HepG2 (cell line): Measurements from ENCODE around the gene LOXL3. TPM values are rescaled to one million over a fixed set of nuclear protein-coding genes. Genes with fewer than 3 reads are reported as not detected.

Experiments used
- CCAR2 ChIP-seq: fragments of 200-400 bp; formaldehyde crosslinking; optimal IDR thresholded peaks from 2 replicates; pipeline ENCODE3; 2018; ENCODE audit warnings: low read depth, mild to moderate bottlenecking, low read length, moderate library complexity
- GATAD1 ChIP-seq: IDR thresholded peaks from 2 replicates; pipeline ENCODE4 v1.6.1; 2016; ENCODE audit warnings: missing genetic modification reagents, missing compliant biosample characterization
- LCORL ChIP-seq, 2 experiments: fragments of 450-650 bp in 1 of 2; sonication (generic) in 1 of 2; formaldehyde crosslinking in 1 of 2; IDR thresholded peaks; 2 replicates each; pipeline versions ENCODE4 v1.5.0 to v1.6.1; 2017 to 2020; ENCODE audit warnings: antibody characterized with exemption in 1 of 2, missing genetic modification reagents in 1 of 2
- NFYC ChIP-seq: IDR thresholded peaks from 2 replicates; pipeline ENCODE4 v1.6.1; 2016; ENCODE audit warnings: missing genetic modification reagents, missing compliant biosample characterization
- PCBP2 ChIP-seq: fragments of 200-400 bp; formaldehyde crosslinking; optimal IDR thresholded peaks from 2 replicates; pipeline ENCODE3; 2018; ENCODE audit warnings: low read length, low read depth; ENCODE audit not compliant: poor library complexity, severe bottlenecking
- POLR2A ChIP-seq, 2 experiments: IDR thresholded peaks; 2 replicates each; pipeline ENCODE4 v1.6.1; 2011; ENCODE audit warnings: low read depth in 2 of 2, low read length in 2 of 2, mild to moderate bottlenecking in 1 of 2, moderate library complexity in 1 of 2; ENCODE audit not compliant: insufficient read depth in 1 of 2
- POLR2G ChIP-seq: fragments of 200-400 bp; formaldehyde crosslinking; IDR thresholded peaks from 2 replicates; pipeline ENCODE4 v1.6.1; 2018; ENCODE audit warnings: mild to moderate bottlenecking, low read depth, low read length, moderate library complexity
- ZNF274 ChIP-seq: sonication (generic); formaldehyde crosslinking; IDR thresholded peaks from 2 replicates; pipeline ENCODE4 v1.5.1; 2020; ENCODE audit warnings: mild to moderate bottlenecking, missing genetic modification reagents
- ZNF343 ChIP-seq: sonication (generic); formaldehyde crosslinking; IDR thresholded peaks from 2 replicates; pipeline ENCODE4 v1.4.0; 2020; ENCODE audit warnings: mild to moderate bottlenecking, missing genetic modification reagents
- ZNF598 ChIP-seq: sonication (generic); formaldehyde crosslinking; IDR thresholded peaks from 2 replicates; pipeline ENCODE4 v1.5.1; 2020; ENCODE audit warnings: mild to moderate bottlenecking, missing genetic modification reagents, borderline replicate concordance
- polyA plus RNA-seq, 8 experiments: library from polyadenylated mRNA; depleted of rRNA in 3 of 8; stranded (reverse) in 7 of 8; unstranded in 1 of 8; fragments of >200 nt; fragmentation: Illumina TruSeq in 4 of 8; extraction: Trizol in 4 of 8; gene quantifications; 2 replicates each; pipeline versions ENCODE4 v1.2.1 to v1.2.3, GENCODE V29; 2011 to 2016; ENCODE audit warnings: low read depth in 4 of 8, missing spikeins in 1 of 8, mixed read lengths in 1 of 8; ENCODE audit not compliant: insufficient read depth in 1 of 8
- total RNA-seq, 5 experiments: library from RNA; depleted of rRNA; stranded (reverse); fragments of >200 nt; fragmentation: Illumina TruSeq; extraction: Trizol; gene quantifications; 2 replicates each; pipeline ENCODE4 v1.2.3, GENCODE V29; 2016; ENCODE audit warnings: low read depth in 1 of 5
- TF ChIP-seq, protein P1 (sequence below): sonication (generic); formaldehyde crosslinking; IDR thresholded peaks from 2 replicates; pipeline ENCODE4 v1.4.0; 2020; ENCODE audit warnings: missing genetic modification reagents
- TF ChIP-seq, protein P2 (sequence below): sonication (generic); formaldehyde crosslinking; IDR thresholded peaks from 2 replicates; pipeline ENCODE4 v1.9.0; 2021; ENCODE audit warnings: mild to moderate bottlenecking, missing genetic modification reagents
- TF ChIP-seq, protein P3 (sequence below): sonication (generic); formaldehyde crosslinking; IDR thresholded peaks from 2 replicates; pipeline ENCODE4 v1.4.0; 2020; ENCODE audit warnings: low read depth, missing genetic modification reagents
- TF ChIP-seq, protein P4 (sequence below): sonication (generic); IDR thresholded peaks from 2 replicates; pipeline ENCODE4 v1.6.1; 2016; ENCODE audit warnings: low read depth, borderline replicate concordance

The LOXL3 gene
- total and polyA plus RNA-seq, 2 of the 13 experiments (the other 11 are each of a cell fraction or from before 2014, with no cell fraction given) = 0.55 to 6.5 TPM

DNA sequence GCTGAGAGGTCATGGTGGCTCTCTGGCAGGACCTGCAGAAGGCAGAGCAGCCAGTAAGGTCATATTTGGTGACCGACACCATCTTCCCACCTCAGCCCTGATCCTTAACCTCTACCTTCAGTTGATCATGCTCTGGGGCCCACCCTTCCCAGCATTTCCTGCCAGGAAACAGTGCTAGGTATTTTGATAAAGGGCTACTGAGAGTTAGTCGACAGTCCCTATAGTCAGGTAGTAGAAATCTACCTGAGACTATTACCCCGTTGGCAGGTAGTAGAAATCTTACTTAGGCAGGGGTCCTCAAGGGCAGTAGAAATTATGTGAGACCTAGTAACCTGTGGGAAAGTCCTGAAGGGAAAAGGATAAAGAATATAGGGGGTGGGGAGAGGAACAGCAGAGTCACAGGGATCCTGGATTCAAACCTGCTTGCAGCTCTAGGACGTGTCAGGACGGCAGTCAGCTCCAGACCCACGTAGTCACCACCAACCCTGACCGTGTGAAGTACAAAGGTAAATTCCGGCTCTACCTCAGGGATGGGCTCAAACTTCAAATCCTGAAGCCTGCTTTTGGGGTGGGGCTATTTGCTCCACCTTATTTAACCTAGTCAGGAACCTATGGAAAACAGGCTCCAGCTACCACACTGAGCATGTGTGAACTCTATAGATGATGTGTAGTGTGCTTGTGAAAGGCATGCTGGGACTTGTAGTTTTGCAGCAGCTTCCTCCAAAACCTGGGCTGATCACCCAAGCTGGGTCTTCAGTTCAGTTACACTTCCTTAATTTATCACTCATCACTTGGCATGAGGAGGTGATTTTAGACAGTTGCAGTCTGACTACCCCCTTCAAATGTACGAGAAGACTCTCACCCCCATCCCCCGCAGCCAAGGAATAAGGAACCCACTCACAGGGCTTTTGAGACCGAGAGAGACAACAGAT, 27.8 kb downstream of the LOXL3 start, which contains the start of gene DQX1 (continued):
- TF ChIP-seq, protein P1, sequence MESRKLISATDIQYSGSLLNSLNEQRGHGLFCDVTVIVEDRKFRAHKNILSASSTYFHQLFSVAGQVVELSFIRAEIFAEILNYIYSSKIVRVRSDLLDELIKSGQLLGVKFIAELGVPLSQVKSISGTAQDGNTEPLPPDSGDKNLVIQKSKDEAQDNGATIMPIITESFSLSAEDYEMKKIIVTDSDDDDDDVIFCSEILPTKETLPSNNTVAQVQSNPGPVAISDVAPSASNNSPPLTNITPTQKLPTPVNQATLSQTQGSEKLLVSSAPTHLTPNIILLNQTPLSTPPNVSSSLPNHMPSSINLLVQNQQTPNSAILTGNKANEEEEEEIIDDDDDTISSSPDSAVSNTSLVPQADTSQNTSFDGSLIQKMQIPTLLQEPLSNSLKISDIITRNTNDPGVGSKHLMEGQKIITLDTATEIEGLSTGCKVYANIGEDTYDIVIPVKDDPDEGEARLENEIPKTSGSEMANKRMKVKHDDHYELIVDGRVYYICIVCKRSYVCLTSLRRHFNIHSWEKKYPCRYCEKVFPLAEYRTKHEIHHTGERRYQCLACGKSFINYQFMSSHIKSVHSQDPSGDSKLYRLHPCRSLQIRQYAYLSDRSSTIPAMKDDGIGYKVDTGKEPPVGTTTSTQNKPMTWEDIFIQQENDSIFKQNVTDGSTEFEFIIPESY (CRISPR knock-in tag) = peak; percentile 13; the same call in 1 of the 2 replicates
- TF ChIP-seq POLR2G = peak; percentile 95
- peak; percentile 40; the same call in 1 of the 2 replicates for TF ChIP-seq LCORL (IDR thresholded peaks at IDR 0.05)
- peak; percentile 81 for TF ChIP-seq LCORL (CRISPR knock-in tag; IDR thresholded peaks at IDR 0.05)
- peak; percentile 98 to 99 for TF ChIP-seq POLR2A (IDR thresholded peaks at IDR 0.05; ENCODE audit: insufficient read depth in 1 of 2, low read depth in 2 of 2, low read length in 2 of 2)
- TF ChIP-seq ZNF598 (CRISPR knock-in tag) = peak; percentile 73
- TF ChIP-seq GATAD1 = peak; percentile 86
- no peak for TF ChIP-seq PCBP2
- TF ChIP-seq, protein P2, sequence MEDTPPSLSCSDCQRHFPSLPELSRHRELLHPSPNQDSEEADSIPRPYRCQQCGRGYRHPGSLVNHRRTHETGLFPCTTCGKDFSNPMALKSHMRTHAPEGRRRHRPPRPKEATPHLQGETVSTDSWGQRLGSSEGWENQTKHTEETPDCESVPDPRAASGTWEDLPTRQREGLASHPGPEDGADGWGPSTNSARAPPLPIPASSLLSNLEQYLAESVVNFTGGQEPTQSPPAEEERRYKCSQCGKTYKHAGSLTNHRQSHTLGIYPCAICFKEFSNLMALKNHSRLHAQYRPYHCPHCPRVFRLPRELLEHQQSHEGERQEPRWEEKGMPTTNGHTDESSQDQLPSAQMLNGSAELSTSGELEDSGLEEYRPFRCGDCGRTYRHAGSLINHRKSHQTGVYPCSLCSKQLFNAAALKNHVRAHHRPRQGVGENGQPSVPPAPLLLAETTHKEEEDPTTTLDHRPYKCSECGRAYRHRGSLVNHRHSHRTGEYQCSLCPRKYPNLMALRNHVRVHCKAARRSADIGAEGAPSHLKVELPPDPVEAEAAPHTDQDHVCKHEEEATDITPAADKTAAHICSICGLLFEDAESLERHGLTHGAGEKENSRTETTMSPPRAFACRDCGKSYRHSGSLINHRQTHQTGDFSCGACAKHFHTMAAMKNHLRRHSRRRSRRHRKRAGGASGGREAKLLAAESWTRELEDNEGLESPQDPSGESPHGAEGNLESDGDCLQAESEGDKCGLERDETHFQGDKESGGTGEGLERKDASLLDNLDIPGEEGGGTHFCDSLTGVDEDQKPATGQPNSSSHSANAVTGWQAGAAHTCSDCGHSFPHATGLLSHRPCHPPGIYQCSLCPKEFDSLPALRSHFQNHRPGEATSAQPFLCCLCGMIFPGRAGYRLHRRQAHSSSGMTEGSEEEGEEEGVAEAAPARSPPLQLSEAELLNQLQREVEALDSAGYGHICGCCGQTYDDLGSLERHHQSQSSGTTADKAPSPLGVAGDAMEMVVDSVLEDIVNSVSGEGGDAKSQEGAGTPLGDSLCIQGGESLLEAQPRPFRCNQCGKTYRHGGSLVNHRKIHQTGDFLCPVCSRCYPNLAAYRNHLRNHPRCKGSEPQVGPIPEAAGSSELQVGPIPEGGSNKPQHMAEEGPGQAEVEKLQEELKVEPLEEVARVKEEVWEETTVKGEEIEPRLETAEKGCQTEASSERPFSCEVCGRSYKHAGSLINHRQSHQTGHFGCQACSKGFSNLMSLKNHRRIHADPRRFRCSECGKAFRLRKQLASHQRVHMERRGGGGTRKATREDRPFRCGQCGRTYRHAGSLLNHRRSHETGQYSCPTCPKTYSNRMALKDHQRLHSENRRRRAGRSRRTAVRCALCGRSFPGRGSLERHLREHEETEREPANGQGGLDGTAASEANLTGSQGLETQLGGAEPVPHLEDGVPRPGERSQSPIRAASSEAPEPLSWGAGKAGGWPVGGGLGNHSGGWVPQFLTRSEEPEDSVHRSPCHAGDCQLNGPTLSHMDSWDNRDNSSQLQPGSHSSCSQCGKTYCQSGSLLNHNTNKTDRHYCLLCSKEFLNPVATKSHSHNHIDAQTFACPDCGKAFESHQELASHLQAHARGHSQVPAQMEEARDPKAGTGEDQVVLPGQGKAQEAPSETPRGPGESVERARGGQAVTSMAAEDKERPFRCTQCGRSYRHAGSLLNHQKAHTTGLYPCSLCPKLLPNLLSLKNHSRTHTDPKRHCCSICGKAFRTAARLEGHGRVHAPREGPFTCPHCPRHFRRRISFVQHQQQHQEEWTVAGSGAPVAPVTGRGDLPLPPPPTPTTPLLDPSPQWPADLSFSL (CRISPR knock-in tag) = no peak
- TF ChIP-seq ZNF274 (CRISPR knock-in tag) = peak; percentile 32; the same call in 1 of the 2 replicates
- peak; percentile 62 for TF ChIP-seq NFYC (CRISPR knock-in tag)
- TF ChIP-seq, protein P3, sequence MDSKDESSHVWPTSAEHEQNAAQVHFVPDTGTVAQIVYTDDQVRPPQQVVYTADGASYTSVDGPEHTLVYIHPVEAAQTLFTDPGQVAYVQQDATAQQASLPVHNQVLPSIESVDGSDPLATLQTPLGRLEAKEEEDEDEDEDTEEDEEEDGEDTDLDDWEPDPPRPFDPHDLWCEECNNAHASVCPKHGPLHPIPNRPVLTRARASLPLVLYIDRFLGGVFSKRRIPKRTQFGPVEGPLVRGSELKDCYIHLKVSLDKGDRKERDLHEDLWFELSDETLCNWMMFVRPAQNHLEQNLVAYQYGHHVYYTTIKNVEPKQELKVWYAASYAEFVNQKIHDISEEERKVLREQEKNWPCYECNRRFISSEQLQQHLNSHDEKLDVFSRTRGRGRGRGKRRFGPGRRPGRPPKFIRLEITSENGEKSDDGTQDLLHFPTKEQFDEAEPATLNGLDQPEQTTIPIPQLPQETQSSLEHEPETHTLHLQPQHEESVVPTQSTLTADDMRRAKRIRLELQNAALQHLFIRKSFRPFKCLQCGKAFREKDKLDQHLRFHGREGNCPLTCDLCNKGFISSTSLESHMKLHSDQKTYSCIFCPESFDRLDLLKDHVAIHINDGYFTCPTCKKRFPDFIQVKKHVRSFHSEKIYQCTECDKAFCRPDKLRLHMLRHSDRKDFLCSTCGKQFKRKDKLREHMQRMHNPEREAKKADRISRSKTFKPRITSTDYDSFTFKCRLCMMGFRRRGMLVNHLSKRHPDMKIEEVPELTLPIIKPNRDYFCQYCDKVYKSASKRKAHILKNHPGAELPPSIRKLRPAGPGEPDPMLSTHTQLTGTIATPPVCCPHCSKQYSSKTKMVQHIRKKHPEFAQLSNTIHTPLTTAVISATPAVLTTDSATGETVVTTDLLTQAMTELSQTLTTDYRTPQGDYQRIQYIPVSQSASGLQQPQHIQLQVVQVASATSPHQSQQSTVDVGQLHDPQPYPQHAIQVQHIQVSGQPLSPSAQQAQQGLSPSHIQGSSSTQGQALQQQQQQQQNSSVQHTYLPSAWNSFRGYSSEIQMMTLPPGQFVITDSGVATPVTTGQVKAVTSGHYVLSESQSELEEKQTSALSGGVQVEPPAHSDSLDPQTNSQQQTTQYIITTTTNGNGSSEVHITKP = peak; percentile 43; the same call in 1 of the 2 replicates
- 0 out of 2 replicates have a peak, but pooled peaks have one; percentile 27 for TF ChIP-seq ZNF343 (CRISPR knock-in tag)
- TF ChIP-seq, protein P4, sequence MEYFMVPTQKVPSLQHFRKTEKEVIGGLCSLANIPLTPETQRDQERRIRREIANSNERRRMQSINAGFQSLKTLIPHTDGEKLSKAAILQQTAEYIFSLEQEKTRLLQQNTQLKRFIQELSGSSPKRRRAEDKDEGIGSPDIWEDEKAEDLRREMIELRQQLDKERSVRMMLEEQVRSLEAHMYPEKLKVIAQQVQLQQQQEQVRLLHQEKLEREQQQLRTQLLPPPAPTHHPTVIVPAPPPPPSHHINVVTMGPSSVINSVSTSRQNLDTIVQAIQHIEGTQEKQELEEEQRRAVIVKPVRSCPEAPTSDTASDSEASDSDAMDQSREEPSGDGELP = no peak; the same call in 1 of the 2 replicates
- peak; percentile 56 for TF ChIP-seq CCAR2
